Measurements from ENCODE around the gene AGO1.

- TF ChIP-seq CTCF (IDR thresholded peaks at IDR 0.05): no peak
- peak; percentile 68 to 87 for TF ChIP-seq POLR2A (IDR thresholded peaks at IDR 0.05)
Observed at GRCh38 chr1:35930593-35931445, 47.8 kb downstream of the AGO1 start, which contains the start of gene AGO3.
